Astrocyte (in vitro differentiated cells and primary cell): ENCODE data around the gene ETS1.

Experiments used
- CTCF ChIP-seq: IDR thresholded peaks from 2 replicates; pipeline ENCODE4 v1.5.1; 2011; ENCODE audit warnings: low read depth, mild to moderate bottlenecking, inconsistent platforms, low read length, moderate library complexity; ENCODE audit not compliant: insufficient read depth
- EZH2 ChIP-seq: IDR thresholded peaks from 2 replicates; pipeline ENCODE4 v1.6.1; 2012; ENCODE audit warnings: mild to moderate bottlenecking, low read length, inconsistent platforms; ENCODE audit not compliant: insufficient read depth

- TF ChIP-seq CTCF (no peak), EZH2 (no peak)
These were observed 51.6 kb downstream of the ETS1 start for GRCh38 chr11:128535468-128536457.
